ENCODE results near the gene ALDH1A1.

Gene ALDH1A1

GRCh38 chr9:72902268-72902667 is 50.6 kb downstream of the ALDH1A1 start:
- DNase-seq (ENCODE audit: extremely low read depth, insufficient read length) = no peak
- TF ChIP-seq, protein P1, sequence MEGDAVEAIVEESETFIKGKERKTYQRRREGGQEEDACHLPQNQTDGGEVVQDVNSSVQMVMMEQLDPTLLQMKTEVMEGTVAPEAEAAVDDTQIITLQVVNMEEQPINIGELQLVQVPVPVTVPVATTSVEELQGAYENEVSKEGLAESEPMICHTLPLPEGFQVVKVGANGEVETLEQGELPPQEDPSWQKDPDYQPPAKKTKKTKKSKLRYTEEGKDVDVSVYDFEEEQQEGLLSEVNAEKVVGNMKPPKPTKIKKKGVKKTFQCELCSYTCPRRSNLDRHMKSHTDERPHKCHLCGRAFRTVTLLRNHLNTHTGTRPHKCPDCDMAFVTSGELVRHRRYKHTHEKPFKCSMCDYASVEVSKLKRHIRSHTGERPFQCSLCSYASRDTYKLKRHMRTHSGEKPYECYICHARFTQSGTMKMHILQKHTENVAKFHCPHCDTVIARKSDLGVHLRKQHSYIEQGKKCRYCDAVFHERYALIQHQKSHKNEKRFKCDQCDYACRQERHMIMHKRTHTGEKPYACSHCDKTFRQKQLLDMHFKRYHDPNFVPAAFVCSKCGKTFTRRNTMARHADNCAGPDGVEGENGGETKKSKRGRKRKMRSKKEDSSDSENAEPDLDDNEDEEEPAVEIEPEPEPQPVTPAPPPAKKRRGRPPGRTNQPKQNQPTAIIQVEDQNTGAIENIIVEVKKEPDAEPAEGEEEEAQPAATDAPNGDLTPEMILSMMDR (IDR thresholded peaks at IDR 0.05; ENCODE audit: insufficient read depth, low read length, poor library complexity, severe bottlenecking) = no peak
- no peaks in the 10 kb centered on the region for H3K36me3 ChIP-seq (ENCODE audit: control insufficient read depth, insufficient read depth, low read length)

DNA sequence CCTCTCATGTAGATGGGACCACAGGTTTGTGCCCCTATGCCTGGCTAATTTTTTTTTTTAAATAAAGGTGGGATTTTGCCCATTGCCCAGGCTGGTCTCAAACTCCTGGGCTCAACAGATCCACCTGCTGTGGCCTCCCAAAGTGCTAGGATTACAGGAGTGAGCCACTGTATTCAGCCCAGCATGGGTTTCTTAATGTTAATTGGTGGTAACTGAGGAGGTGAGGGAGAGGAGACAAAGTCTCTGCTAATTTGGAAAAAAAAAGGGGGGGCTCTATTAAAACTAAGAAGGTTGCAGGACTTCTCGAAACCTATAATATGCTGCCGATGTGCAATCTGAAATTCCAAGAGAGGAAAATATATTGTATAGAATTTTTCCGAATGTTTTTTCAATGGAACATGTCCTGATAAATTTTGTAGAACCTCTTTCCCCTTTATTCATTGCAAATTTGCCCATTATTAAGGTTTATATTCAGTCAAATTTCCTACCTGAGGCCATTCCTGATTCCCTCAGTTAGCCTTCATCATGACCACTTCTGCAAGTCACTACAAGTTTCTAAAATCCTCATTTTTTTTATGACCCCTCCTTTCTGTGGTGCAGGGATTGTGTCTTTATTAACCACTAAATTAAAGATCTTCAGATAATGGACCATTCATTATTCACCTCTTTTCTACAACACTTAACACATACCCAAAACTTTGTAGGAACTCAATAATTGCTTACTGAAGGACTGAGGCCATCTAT is 52.9 kb downstream of the ALDH1A1 start:
- H3K36me3 ChIP-seq (ENCODE audit: control insufficient read depth, insufficient read depth, low read length) = no peaks in the 10 kb centered on the region
- no peak overlapping the region for H3K4me3 ChIP-seq (replicated peaks; ENCODE audit: low read depth, low read length)
- H3K27me3 ChIP-seq (replicated peaks; ENCODE audit: control insufficient read depth, insufficient read depth, low read length) = no peaks in the 10 kb centered on the region
- TF ChIP-seq, protein P1 (IDR thresholded peaks at IDR 0.05; ENCODE audit: insufficient read depth, low read length, poor library complexity, severe bottlenecking) = no peak
- no peak for DNase-seq (ENCODE audit: extremely low read depth, insufficient read length)

More at GRCh38 chr9:72902268-72902667, 50.6 kb downstream of the ALDH1A1 start:
- Histone ChIP-seq H3K4me3 (replicated peaks; ENCODE audit: low read depth, low read length) (no peak overlapping the region), H3K27me3 (replicated peaks; ENCODE audit: control insufficient read depth, insufficient read depth, low read length) (no peaks in the 10 kb centered on the region)

DNA sequence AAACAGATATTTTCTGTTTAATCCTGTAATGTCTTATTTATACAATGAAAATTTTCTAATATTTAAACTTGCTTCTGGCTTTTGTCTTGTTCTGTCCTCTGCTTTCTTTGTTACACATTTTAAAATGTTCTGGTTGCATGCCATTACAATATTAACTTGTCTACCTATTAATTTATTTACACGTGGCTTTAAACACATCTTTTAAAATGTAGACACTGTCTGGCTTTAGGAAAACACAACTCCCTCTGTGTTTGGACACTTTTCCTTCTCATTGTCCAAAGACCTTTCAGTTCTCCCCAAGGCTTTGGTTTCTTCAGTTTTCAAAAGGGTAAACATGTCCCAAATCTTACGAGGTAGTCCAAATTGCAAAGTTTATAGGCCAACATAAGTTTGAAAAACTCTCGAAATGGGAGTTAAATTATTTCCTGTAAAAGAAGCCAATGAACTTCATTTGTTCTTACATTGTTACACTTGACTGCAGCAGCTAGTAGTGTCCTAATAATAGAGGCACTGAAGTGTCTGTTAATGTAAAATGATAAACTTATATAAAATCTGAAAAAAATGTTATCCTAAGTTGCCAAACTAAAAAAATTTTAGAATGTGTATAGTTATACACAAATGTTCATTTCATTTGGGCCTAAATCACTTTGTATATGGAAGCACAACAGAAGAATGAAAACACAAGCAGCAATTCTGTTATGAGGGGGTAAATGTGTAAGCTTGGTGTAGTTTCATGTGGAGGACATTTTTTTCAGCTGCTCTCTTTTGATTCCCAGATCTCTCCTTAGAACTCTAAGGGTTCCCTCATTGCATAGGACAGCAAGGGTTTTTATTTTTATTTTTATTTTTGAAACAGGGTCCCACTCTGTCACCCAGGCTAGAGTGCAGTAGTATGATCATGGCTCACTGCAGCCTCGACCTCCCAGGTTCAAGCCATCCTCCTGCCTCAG is 53.8 kb downstream of the ALDH1A1 start:
- H3K36me3 ChIP-seq (ENCODE audit: control insufficient read depth, insufficient read depth, low read length) = no peaks in the 10 kb centered on the region
- DNase-seq (ENCODE audit: extremely low read depth, insufficient read length) = no peak
- TF ChIP-seq, protein P1 (IDR thresholded peaks at IDR 0.05; ENCODE audit: insufficient read depth, low read length, poor library complexity, severe bottlenecking) = no peak
- no peaks in the 10 kb centered on the region for H3K27me3 ChIP-seq (replicated peaks; ENCODE audit: control insufficient read depth, insufficient read depth, low read length)
- H3K4me3 ChIP-seq (replicated peaks; ENCODE audit: low read depth, low read length) = no peak overlapping the region

GRCh38 chr9:72898360-72898759 is 54.5 kb downstream of the ALDH1A1 start:
- no peaks in the 10 kb centered on the region for H3K36me3 ChIP-seq (ENCODE audit: control insufficient read depth, insufficient read depth, low read length)
- H3K27me3 ChIP-seq (replicated peaks; ENCODE audit: control insufficient read depth, insufficient read depth, low read length) = no peaks in the 10 kb centered on the region
- H3K4me3 ChIP-seq (replicated peaks; ENCODE audit: low read depth, low read length) = no peak overlapping the region
- TF ChIP-seq, protein P1 (IDR thresholded peaks at IDR 0.05; ENCODE audit: insufficient read depth, low read length, poor library complexity, severe bottlenecking) = no peak
- no peak for DNase-seq (ENCODE audit: extremely low read depth, insufficient read length)

DNA sequence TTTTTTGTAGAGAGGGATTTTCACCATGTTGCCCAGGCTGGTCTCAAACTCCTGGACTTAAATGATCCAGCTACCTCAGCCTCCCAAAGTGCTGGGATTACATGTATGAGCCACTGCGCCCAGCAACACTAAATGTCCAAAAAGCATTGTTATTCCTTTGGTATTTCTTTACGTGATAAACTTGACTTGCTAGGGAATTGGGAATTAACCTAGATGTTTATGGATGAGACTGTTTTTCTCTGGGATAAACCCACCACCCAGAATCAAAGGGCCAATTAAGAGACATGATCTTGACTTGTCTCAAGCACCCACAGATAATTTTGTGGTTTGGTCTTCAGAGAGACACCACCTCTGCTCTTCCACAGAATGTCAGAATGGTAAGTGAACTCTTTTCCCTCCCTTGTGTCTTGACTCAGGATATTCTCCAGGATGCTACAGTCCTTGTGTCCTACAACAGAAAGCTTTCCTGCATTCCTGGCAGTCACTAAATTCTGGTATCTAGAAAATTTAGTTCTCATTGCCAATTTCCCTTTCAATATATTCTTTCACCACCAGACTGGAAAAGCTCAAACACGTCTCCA is 55.7 kb downstream of the ALDH1A1 start:
- TF ChIP-seq, protein P1 (IDR thresholded peaks at IDR 0.05; ENCODE audit: insufficient read depth, low read length, poor library complexity, severe bottlenecking) = no peak
- Histone ChIP-seq H3K36me3 (ENCODE audit: control insufficient read depth, insufficient read depth, low read length) (no peaks in the 10 kb centered on the region), H3K4me3 (replicated peaks; ENCODE audit: low read depth, low read length) (no peak overlapping the region), H3K27me3 (replicated peaks; ENCODE audit: control insufficient read depth, insufficient read depth, low read length) (no peaks in the 10 kb centered on the region)
- DNase-seq (ENCODE audit: extremely low read depth, insufficient read length) = no peak
